HG03095 (cell line): ENCODE data around the gene CTNNBL1.

Experiments
- ATAC-seq: cut with Tn5 transposase; IDR thresholded peaks from one replicate; pipeline ENCODE4 v1.9.1; 2021; ENCODE audit warnings: moderate library complexity; ENCODE audit not compliant: unreplicated experiment

Gene CTNNBL1

DNA sequence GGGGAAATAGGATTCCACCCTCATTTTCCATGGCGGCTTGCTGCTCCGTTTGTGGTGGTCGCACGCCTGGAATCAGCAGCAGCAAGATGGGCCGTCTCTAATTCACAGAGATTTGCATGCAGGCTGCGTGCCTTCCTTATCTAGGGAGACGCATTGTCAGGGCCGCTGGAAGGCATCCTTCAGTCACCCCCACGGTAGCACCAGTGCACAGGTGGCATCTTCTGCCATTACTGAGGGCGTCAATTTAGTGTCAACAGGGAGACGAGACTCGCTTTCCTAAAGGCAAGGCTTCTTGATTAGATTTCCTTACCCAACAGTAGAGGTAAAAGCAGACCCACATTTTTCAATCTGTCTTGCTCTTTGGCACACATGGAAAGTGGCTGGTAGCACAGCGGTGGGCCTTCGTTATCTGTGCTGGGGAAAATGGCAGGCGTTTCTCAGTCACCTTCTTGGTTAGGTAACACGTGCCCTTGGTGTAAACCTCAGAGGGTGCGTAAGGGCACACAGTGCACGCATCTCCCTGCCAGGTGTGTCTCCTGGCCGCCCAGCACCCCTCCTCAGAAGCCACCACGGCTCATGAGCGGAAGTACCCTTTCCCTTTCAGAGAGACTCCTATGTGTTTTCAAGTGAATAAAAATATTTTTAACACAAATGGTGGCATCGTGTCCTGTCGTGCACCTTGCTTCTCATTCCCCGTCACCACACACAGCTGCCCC, 181.8 kb downstream of the CTNNBL1 start:
- no peak for ATAC-seq

DNA sequence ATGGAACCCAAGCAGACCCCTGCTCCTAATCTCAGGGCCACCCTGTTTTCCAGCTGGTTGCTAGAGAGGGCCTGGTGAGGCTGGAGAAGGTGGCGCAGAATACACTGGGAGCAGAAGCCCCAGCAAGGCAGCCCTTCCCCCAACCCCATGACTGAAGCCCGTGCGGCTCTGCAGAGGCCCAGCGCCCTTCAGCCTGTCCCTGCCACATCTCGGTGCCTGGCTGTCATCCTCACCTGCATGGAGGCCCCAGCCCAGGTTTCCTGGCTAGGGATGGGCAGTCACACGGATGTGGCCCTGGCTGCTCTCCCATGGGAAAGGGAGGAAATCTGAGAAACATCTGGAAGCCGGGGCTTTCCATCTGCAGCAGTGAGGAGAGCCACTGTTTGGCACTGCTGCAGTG, 183.0 kb downstream of the CTNNBL1 start:
- no peak for ATAC-seq

DNA sequence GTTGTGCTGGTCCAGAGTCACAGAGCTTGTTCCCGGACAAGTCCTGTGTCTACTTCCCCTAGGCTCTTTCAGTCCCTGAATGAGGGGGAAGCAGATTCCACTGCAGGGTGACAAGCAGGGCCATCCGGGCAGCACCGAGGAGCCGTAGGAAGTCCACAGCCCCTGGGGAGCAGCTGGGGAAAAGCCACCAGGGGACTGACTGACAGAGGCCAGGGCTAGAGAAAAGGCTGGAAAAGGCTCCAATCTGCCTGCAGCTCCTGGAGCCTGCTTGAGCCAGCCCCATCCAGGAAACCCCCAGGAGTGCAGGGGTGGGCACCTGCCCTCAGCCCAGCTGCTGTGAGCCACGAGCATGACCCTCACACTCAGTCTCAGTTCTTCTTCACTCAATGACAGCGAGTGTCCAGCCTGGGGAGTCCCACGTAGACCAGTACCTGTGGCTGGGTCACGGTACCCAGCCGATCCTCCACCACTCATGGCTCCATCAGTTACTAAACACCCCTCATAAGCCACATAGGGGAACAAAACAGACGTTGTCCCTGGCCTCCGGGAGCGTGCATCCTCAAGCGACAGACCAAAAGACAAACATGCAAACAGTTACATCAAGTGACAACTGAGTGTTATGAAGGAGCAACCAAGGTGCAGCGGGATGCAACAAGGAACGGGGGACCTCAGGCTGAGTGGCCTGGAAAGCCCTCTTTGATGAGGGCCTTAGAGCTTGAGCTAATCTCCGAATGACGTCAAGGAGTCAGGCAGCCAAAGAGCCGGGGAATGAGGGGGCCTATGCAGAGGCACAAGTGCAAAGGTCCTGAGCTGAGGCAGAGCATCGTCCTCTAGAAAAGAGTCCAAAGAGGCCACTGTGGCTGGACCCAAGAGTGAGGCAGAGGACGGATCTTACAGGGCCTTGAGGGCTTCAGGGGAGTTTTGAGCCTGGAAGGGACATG, 184.3 kb downstream of the CTNNBL1 start:
- ATAC-seq = no peak

DNA sequence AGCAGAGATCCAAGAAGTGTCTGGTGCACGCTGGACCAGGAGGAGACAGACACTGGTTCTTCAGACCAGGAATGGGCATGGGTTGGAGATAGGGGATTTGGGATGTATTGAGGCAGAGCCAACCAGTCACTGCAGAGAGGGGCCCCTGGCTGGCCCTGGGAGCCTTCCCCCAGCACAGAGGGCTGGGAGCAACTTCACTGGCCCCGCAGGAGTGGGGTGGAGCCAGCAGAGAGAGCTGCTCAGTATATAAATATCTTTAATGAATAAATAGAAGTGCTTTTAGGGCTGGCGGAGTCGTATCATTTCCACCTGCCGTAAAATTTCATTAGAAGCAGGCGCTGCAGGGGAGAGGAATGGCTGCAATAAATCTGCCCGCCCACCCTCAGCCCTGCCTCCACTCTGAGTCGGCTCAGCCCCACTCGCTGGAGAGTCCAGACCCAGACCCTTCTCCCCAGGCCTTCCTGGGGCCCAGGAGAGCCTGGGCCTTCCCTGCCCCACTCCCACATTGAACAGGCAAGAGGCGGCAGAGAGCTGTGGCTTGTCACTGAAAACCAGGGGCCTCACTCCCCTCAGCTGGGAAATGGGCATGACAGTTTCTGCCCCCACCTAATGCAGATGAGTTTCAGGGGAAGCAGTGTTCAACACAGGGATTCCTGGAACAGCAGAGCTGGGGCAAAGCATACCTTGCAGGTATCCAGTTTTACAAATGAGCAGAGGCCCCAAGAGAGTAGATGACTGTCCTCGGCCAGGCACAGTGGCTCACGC, 185.2 kb downstream of the CTNNBL1 start:
- no peak for ATAC-seq

DNA sequence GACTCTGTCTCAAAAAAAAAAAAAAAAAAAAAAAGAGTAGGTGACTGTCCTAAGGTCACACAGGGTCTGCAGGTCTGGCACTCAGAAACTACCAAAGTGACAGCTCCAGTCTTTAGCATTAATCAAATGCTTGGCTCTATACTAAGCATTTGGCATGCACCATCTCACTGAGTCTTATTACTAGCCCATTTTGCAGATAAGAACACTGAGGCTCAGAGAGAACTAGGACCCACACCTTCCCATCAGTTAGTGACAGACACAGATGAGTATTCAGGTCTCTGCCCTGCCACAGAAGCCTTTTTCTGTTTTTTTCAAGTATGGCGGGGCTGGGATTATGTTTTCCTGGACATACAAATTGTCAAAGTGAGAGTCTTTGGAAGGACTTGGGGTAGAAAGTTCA, 186.0 kb downstream of the CTNNBL1 start:
- no peak for ATAC-seq

DNA sequence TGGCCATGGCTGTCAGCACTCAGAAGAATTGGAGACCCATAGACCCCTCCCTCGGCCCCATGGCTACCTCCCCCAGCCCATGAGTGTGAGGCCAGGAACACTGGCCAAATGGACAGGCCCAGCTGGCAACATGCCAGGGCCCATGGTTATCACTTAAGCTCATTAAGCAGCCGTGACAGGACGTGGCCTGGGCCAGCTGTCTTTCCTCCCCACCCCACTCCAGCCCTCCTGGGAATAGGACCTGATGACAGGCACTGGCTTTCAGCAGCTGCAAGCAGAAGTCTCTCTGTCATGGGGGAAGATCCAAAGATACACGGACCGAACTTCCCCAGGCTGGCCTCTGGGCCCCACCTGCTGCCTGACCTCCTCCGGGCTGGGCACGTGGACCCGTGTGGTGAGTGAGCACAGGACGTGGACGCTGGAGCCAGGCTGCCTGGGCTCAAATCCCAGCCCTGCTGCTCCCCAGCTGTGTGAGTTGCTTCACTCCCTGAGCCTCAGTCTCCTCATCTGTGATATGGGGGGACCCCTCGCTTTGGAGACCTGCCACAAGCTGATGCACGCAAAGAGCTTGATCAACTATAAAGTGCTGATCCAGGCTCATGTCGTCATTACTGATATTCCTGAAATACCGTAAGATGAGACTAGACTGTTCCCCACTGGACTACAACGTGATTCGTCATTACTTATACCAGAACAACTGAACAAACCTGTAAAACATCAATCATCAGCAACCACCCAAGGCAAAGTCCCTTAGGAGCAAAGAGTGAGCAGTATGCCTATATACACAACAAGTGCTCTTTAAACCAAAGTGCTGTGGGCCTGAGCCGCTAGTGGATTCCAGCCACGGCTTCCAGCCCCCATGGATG, 187.1 kb downstream of the CTNNBL1 start:
- no peak for ATAC-seq

DNA sequence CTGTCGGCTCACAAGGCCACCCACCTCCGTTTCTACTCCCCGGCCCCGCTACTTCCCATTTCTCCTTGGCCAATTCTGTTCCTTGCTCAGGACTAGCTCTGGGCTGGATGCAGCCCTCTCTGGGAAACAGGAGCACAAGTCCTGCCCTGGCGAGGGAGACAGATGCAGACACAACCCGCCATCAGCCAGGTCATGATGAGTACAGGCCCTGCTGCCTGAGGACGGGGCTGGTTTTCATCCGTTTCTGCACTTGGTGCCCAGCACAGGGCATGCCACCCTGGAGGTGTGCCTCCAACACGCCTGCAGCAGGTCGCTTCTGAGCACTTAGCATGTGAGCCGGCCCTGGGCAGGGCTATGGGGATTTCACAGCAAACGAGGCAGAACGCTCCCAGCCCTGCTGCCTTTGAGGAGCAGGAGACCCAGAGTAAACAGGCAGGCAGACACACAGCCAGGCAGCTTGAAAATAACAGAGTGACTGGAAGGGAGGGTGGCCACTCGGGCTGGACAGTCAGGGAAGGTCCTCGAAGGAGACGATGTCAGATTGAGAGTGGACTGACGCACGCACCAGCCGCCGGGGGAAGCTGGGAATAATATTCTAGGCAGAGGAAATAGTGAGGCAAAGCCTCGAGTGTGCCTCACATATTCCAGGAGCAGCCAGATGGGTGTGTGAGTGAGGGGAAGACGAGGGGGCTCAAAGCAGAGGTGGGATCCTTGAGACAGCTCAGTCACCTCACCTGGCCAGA, 187.9 kb downstream of the CTNNBL1 start:
- no peak for ATAC-seq

DNA sequence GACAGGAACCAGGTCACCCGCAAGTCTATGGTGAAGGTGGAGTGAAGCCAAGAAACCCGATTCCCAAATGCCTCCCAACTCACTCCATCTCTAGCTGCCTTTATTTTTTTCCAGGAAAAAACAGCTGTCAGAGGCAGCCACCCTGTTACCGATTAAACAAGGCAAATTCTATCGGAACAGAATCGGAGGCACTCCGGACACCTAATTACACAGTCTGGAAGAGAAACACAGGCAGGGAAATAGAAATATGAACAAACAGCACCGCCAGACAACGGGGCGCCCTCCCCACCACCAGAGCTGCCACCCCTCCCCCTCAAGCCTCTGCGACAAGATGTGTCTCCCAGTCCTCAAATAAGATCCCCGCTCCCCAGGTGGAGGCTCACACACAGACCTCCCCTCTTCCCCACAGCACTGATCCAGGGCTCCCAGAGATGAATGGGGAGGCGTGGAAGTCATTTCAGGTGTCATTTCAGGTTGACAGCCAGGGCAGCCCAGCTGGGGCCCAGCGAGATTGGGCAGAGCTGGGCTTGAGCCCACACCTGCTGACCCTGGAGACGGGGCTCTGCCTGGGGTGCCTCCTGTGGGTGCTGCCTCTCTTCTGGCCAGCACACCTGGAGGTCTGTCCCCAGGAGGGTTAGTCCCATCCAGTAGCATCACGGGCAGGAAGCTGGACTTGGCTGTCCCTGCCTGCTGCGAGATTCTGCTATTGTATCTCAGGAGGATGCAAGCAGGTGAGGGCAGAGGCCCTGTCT, 189.3 kb downstream of the CTNNBL1 start:
- no peak for ATAC-seq

DNA sequence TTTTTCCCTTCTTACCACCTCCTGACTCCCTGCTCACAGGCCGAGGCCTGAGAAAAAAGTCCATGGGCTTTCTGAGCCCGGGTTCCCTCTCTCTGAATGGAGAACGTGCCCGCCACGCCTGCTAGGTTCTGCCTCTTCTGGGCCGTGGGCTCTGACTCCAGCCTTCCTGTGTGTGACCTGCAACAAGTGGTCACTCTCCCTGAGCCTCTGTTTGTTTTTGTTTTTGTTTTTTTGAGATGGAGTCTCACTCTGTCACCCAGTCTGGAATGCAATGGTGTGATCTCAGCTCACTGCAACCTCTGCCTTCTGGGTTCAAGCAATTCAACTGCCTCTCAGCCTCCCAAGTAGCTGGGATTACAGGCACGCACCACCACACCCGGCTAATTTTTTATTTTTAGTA, 191.2 kb downstream of the CTNNBL1 start:
- ATAC-seq = no peak

DNA sequence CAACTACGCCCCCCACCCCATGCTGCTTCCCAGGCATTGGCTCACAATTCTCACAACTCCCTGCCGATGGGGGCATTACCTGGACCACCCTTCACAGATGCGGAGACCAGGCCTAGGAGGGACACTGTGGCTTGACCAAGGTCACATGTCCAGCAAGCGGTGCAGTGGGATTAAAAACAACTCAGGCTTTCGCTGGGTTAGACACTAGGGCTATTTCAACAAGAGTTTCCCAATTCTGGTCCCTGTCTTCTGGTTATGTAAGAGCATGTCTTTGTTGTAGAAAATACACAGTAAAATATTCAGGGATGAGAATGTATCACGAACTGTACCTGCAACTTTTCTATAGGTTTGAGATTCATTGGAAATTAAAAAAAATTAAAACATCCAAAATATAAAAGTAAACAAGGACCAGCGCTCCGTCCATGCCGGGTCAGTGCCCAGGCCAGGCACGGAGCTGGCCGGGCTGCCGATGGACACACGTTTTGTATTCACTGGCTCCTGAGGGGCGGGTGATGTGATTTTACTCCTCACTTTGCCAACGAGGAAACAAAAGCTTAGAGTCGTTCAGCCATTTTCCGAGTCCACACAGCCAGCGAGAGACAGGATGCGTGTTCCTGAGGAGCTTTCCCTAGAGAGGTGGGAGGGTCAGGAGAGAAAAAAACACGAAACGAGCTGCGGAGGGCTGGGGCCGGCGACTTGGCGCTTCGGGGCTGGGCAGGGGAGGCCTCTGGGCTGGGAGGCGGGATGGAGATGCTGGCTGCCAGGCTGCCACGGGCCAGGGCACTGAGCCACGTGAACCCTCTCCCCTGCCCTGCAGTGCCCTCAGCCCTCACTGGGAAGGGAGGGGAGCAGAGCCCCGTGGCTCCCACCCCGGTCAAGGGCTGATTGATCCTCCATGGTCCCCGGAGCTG, 192.0 kb downstream of the CTNNBL1 start:
- no peak for ATAC-seq

DNA sequence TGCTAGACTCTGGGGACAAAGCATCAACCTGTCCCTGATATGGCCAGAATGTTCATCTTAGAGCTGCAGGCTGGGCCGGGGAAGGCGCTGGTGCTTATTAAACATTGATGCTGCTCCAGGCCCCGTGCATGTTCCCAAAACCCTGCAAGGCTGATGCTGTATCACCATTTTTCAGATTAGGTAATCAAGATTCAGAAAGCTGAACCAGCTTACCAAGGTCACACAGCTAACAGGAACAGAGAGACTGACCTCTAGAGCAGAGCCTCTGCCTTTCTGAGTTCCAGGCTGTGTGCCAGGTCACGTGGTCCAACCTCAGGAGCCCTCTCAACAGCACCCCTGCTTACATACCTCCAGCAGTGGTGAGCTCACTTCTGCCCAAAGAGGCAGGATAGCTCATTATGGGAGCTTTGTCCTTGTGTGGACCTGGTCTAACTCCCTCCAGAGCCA, 193.0 kb downstream of the CTNNBL1 start:
- ATAC-seq = no peak

DNA sequence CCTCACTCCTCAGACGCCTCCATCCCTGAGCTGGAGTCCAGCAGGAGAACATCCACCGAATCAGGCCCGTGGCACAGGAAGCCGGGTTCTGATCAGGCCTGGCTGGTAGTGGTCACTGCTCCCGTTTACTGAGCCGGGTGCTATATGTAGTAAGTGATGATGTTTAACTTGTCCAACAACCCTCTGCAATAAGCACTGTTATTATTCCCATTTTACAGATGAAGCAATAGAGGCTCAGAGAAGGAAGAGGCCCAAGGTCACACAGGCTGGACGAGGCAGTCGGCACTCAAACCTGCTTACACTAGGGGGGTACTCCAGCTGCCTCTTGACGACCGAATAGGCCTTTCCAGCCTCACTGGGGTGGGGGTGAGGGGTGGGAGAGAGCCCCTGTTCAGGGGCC, 194.8 kb downstream of the CTNNBL1 start:
- ATAC-seq = no peak

DNA sequence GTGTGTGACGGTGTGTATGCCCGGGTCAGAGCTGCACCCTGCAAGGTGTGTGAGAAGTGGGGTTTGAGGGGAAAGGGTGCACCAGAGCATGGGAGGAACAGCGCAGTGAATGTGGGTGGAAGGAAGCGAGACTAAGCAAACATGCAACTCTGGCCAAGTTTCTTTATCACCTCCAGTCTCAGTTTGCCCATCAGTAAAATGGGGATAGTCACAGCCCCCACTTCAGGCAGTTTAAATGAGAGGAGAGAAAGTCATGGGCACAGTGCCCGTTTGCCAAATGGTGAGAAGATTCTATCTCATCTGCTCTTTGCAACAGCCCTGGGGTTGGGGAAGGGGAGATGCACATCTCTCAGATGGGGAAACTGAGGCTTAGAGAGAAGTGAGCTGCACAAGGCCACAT, 196.3 kb downstream of the CTNNBL1 start:
- no peak for ATAC-seq

DNA sequence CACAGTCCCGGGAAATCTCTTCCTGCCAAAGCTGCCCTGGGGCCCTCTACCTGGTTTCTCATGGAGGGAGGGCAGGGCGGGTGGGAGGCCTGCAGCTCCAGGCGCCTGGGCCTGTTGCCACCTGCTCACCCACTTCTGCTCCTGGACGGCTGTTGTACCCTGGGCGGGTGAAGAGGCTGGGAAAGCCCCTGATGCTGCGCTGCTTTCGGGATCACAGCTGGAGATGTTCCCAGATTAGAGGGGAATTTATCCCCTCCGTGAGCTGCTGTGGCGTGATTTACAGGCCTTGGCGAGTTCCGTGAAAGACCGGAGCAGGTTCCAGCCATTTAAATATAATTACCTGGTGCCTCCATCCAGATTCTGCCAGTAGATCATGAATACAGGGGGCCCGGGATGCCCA, 196.8 kb downstream of the CTNNBL1 start:
- ATAC-seq = no peak

DNA sequence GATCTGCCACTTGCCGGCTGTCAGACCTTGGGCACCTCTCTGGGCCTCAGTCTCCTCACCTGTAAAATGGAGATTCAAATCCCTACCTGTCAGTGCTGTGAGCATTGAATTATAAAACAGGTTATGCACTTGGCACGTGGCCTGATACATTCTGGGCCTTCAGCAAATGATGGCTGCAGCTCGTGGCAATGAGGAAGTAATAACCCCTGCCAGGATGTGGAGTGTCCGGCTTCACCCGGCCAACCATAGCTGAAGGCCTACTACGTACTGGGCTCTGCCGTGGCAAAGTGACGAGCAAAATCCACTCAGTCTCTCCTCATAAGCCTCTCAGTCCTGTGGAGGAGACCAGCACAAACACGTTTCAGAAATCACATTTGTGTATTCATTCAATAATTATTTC, 198.2 kb downstream of the CTNNBL1 start:
- no peak for ATAC-seq

DNA sequence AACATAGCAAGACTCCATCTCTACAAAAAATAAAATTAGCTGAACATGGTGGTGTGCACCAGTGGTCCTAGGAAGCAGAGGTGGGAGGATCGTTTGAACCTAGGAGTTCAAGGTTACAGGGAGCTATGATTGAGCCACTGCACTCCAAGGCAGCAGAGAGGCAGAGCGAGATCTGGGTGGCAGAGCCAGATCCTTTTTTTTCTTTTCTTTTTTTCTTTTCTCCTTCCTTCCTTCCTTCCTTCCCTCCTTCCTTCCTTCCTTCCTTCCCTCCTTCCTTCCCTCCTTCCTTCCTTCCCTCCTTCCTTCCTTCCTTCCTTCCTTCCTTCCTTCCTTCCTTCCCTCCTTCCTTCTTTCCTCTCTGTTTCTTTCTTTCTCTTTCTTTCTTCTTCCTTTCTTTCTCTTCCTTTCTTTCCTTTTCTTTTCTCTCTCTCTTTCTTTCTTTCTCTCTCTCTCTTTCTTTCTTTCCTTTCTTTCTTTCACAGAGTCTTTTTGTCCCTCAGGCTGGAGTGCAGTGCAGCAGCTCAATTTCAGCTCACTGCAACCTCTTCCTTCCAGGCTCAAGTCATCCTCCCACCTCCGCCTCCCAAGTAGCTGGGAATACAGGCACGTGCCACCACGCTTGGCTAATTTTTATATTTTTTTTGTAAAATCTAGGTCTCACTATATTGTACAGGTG, 199.9 kb downstream of the CTNNBL1 start:
- ATAC-seq = no peak

DNA sequence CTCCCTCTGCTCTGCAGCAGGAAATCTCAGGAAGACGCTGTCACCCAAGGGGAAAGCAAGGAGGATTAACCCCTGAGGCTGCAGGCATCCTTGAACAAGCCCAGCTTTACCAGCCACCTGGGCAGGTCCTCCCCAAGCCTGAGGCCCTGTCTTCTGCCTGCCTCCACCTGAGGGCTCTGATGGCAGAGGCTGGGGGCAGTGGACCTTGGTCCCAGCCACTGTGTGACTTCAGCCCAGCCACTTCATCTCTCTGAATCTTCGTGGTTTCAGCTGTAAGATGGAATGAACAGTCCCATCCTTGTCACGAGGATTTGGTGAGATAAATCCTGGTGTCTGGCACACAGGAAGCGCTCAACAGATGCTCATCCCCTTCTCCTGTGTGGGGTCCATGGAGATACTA, 200.6 kb downstream of the CTNNBL1 start:
- no peak for ATAC-seq

DNA sequence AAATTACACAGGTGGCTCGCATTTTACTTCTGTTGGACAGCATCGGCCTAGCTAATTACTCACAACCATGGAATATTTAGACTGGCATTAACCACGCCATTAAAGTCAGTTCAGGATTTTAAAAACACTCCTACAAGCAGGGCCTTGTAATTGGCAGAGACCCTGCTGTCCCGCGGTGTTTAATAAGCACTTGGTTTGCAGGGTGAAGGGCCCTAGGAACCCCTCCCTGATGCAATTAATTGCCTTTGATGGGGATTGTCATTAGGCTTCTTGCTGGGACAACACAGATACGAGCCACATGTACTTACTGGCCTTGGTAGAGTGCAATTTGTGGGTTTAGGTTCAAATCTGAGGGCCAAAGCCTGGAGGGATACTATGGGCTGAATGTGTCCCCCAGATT, 201.3 kb downstream of the CTNNBL1 start:
- ATAC-seq = no peak
